Upper lobe of right lung (tissue), 1 donor: Measurements from ENCODE around the gene PTEN. TPM values are rescaled to one million over a fixed set of nuclear protein-coding genes. Genes with fewer than 3 reads are reported as not detected.
"Not testable (repeated sequence)": the region's sequence is repeated elsewhere in the genome, so short reads cannot be mapped to it uniquely, and the experiment has no call there.

Source experiments
- ATAC-seq: fragments of 200-7000 bp; cut with Tn5 transposase; one replicate; pipeline ENCODE4 v1.9.1; 2020; ENCODE audit warnings: mild to moderate bottlenecking, moderate library complexity
- DNase-seq: peaks from one replicate; pipeline ENCODE4 v3.0.0-alpha.2; 2020
- H3K27ac ChIP-seq: fragments of 200-600 bp; one replicate; pipeline ENCODE4 v1.8.0; 2022
- H3K27me3 ChIP-seq: fragments of 200-600 bp; one replicate; pipeline ENCODE4 v1.8.0; 2022; ENCODE audit warnings: mild to moderate bottlenecking
- H3K36me3 ChIP-seq: fragments of 200-600 bp; one replicate; pipeline ENCODE4 v1.8.0; 2022
- H3K4me1 ChIP-seq: fragments of 200-600 bp; one replicate; pipeline ENCODE4 v1.8.0; 2022
- H3K4me3 ChIP-seq: fragments of 200-600 bp; one replicate; pipeline ENCODE4 v1.8.0; 2022; ENCODE audit warnings: mild to moderate bottlenecking
- H3K9me3 ChIP-seq: fragments of 200-600 bp; one replicate; pipeline ENCODE4 v1.8.0; 2022
- intact Hi-C: fragments of 100-400 bp; cut with DNase I; formaldehyde crosslinking; loops from one replicate; pipeline ENCODE4 v1.11.0; 2022
- total RNA-seq: library from RNA; stranded (reverse); fragmentation: NEBNext Ultra II Directional; extraction: Animal tissue kit (Norgen Biotek cat#: 25700); gene quantifications from one replicate; pipeline ENCODE4 v1.2.1, GENCODE V29; 2021
- TF ChIP-seq, protein P1 (sequence below): fragments of 200-600 bp; IDR thresholded peaks from one replicate; pipeline ENCODE4 v1.8.0; 2022; ENCODE audit warnings: antibody characterized with exemption
- donor health status: DM: no; HTN: yes; CAD: no; lungs with severe emphysema.

The PTEN gene
- total RNA-seq, 1 donor from 2014 or later: 101 TPM

DNA sequence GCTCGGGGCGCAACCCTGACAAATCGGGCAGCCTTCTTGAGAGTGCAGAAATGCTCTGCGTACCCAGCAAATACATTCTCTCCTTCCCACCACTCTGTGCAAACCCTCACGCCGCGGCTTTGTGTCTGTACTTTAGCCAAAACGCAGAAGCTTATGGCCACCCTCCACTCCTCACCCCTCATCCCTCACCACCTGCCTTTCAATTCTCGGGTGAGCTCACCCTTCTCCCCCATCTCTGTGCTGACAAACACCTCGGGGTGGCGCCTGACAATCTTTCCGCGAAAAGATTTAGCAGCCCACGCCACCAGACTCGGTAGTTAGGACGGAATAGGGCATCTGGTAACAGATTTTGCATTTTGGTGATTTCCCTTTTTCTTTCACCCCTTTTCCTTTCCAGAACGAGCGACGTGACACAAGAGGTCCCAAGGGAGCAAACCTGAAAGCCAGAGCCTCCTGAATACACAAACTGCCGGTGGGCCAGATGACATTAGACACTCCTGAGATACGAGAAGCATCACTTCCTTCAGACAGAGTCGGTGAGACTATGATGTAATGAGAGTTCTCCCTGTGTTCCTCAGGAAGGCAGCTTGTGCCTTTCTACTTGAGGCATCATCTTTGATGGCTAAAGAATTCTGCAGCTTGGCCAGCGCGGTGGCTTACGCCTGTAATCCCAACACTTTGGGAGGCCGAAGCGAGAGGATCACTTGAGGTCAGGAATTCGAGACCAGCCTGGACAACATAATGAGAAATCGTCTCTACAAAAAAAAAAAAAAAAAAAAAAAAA, 44.7 kb upstream of the PTEN start:
- TF ChIP-seq, protein P1, sequence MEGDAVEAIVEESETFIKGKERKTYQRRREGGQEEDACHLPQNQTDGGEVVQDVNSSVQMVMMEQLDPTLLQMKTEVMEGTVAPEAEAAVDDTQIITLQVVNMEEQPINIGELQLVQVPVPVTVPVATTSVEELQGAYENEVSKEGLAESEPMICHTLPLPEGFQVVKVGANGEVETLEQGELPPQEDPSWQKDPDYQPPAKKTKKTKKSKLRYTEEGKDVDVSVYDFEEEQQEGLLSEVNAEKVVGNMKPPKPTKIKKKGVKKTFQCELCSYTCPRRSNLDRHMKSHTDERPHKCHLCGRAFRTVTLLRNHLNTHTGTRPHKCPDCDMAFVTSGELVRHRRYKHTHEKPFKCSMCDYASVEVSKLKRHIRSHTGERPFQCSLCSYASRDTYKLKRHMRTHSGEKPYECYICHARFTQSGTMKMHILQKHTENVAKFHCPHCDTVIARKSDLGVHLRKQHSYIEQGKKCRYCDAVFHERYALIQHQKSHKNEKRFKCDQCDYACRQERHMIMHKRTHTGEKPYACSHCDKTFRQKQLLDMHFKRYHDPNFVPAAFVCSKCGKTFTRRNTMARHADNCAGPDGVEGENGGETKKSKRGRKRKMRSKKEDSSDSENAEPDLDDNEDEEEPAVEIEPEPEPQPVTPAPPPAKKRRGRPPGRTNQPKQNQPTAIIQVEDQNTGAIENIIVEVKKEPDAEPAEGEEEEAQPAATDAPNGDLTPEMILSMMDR: no peak
- ATAC-seq (peak; percentile 55), DNase-seq (peak; percentile 67)
- H3K4me3 ChIP-seq: peak overlapping the region; percentile 72
- no peaks in the 10 kb centered on the region for H3K36me3 ChIP-seq
- no peaks in the 10 kb centered on the region for H3K9me3 ChIP-seq
- H3K27ac ChIP-seq: peak overlapping the region; percentile 86
- H3K4me1 ChIP-seq: peaks cover 23% of the 10 kb centered on the region
- H3K27me3 ChIP-seq: no peaks in the 10 kb centered on the region
- intact Hi-C loops: no loop called here

DNA sequence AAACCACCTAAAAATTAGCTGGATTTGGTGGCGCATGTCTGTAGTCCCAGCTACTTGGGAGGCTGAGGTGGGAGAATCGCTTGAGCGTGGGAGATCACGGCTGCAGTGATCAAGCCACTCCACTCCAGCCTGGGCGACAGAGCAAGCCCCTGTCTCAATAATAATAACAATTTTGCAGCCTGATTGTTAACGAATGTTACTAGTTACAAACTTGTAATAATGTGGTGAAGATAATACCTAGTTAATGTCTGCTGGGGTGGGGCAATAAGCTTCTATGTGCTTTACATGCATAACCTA, 44.2 kb upstream of the PTEN start:
- Histone ChIP-seq H3K36me3 (no peaks in the 10 kb centered on the region), H3K27ac (no peak overlapping the region), H3K9me3 (no peaks in the 10 kb centered on the region), H3K27me3 (no peaks in the 10 kb centered on the region), H3K4me1 (peaks cover 23% of the 10 kb centered on the region), H3K4me3 (no peak overlapping the region)
- TF ChIP-seq, protein P1: no peak
- intact Hi-C loops: no loop called here
- DNase-seq (no peak), ATAC-seq (no peak)

DNA sequence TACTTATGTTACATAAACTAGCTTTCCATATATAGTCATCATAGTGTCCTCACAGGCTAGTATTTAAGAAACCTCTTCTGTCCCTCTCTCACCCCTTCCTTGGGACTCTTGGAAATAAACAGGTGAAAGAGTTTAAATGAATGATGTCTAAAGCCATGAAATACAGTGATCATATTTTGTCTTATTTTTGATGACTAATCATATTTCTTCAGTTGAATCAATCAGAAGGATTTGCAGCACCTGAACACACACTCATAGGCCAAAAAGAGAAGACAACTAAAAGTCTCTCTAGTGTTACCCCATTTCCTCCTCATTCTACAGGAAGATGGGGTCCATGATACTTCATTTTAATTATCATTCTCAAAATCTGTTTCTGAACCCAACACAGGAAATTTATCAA, 36.8 kb upstream of the PTEN start:
- no peaks in the 10 kb centered on the region for H3K36me3 ChIP-seq
- TF ChIP-seq, protein P1: no peak
- intact Hi-C loops: no loop called here
- no peaks in the 10 kb centered on the region for H3K27me3 ChIP-seq
- no peak for ATAC-seq
- no peaks in the 10 kb centered on the region for H3K4me1 ChIP-seq
- no peak overlapping the region for H3K4me3 ChIP-seq
- H3K27ac ChIP-seq: no peak overlapping the region
- DNase-seq: no peak
- no peaks in the 10 kb centered on the region for H3K9me3 ChIP-seq

DNA sequence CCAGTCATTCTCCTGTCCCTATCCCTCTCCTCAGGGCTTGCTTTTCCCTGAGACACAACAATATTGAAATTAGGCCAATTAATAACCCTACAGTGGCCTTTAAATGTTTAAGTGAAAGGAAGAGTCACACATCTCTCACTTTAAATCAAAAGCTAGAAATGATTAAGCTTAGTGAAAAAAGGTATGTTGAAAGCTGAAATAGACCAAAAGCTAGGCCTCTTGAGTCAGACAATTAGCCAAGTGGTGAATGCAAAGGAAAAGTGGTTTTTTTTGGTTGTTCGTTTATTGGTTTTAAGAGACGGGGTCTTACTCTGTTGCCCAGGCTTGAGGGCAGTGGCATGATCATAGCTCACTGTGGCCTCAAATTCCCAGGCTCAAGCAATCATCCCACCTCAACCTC, 35.7 kb upstream of the PTEN start:
- Histone ChIP-seq H3K27ac (no peak overlapping the region), H3K36me3 (no peaks in the 10 kb centered on the region), H3K4me1 (no peaks in the 10 kb centered on the region), H3K27me3 (no peaks in the 10 kb centered on the region), H3K9me3 (no peaks in the 10 kb centered on the region), H3K4me3 (no peak overlapping the region)
- intact Hi-C loops: no loop called here
- ATAC-seq (no peak), DNase-seq (no peak)
- TF ChIP-seq, protein P1: no peak

DNA sequence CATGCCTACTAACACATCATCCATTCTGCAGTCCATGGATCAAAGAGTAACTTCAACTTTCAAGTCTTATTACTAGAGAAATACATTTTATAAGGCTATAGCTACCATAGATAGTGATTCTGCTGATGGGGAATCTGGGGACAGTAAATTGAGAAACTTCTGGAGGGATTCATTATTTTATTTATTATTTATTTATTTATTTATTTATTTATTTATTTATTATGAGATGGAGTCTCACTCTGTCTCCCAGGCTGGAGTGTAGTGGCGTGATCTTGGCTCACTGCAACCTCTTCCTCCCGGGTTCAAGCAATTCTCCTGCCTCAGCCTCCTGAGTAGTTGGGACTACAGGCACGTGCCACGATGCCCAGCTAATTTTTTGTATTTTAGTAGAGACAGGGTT, 34.4 kb upstream of the PTEN start:
- ATAC-seq, H3K4me1 ChIP-seq: not testable (repeated sequence)

DNA sequence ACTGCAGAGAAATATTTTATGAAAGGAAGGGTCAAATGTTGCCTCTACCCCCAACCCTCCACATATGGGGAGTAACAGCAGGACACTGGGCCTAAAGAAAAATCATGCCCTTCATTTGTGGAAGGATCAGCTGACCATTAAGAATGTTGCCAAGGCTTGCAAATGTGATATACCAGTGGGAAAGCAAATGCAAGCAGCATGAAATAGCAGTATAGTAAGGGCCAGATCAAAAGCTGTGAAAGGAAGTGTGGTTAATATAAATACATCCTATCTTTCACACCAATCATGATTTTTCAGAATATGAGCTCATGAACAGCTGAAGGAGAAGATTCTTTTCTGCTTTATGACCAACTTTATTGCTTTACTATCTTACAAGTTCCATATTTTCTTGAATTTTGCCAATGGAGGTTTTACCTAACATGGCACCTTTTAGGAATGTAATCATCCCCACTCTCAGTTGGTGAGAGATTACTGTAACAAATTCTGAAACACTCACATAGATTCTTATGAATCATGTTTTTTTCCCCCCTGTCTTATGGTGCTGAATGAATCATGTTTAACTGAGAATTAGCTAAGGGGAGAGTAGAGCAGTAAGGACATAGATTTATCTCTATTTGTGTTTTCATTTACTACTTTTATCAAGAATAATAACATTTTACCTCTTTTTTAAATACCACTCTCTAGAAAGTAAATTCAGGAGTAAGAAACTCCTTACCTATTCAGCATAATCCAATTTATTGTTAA, 33.3 kb upstream of the PTEN start:
- no peak for DNase-seq

More for the DNA sequence above, 34.4 kb upstream of the PTEN start:
- intact Hi-C loops, H3K27ac ChIP-seq, H3K36me3 ChIP-seq, DNase-seq, H3K27me3 ChIP-seq, H3K9me3 ChIP-seq, H3K4me3 ChIP-seq: not testable (repeated sequence)

More for the DNA sequence above, 33.3 kb upstream of the PTEN start:
- Histone ChIP-seq H3K9me3 (no peaks in the 10 kb centered on the region), H3K4me1 (no peaks in the 10 kb centered on the region), H3K27me3 (no peaks in the 10 kb centered on the region), H3K36me3 (no peaks in the 10 kb centered on the region), H3K4me3 (no peak overlapping the region), H3K27ac (no peak overlapping the region)
- TF ChIP-seq, protein P1: no peak
- intact Hi-C loops: no loop called here
- ATAC-seq: no peak
